ENCODE measurements around the gene TMEM151A. TPM values are rescaled to one million over a fixed set of nuclear protein-coding genes. Genes with fewer than 3 reads are reported as not detected.
A peak's percentile ranks its signal among the peaks of the same experiment; 100 is the strongest.

TMEM151A gene
- total RNA-seq, 6 donors from 2014 or later = 0.29 to 1.9 TPM; not detected in 4

DNA sequence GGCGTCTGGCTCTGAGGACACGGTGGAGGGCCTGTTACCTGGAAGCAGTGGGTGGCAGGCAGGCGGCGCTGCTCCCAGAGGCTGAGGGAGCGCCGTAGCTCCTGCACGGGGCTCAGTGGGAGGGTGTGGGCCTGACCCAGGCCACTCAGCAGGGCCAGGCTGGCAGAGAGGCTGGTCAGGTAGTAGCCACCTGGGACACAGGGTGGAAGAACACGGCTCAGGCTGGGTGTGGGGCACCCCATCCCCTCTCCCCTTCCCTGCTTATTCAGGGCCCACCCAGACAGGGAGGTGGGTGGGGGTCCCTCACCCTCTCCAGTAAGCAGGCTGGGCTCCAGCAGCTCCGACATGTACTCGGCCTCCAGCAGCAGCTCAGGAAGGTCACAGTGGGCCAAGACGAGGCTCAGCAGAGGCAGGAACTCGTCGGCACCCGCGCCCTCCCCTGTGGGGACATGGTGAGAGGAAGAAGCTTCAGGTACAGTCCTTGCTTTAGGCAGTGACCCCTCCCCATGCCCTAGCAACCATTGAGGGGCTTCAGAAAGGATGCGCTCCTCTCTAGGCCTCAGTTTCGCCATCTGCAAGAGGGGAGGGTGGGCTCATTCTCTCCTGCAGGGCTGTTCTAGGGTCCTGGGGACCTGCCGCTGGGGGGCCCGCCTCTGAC lies 41.7 kb downstream of the TMEM151A start:
- WGBS, 2 donors = 91 to 97% methylated on average over 8 to 19 of the region's 19 CpGs
- Histone ChIP-seq H3K4me1 (peaks cover 26 to 41% (median 36%) of the 10 kb centered on the region in 4 donors), H3K4me3 (no peak overlapping the region), H3K27me3 (no peaks in the 10 kb centered on the region), H3K9me3 (no peaks in the 10 kb centered on the region), H3K36me3 (peaks cover 0 to 45% (median 21%) of the 10 kb centered on the region in 4 donors), H3K27ac (no peak overlapping the region)
- TF ChIP-seq, protein P1, sequence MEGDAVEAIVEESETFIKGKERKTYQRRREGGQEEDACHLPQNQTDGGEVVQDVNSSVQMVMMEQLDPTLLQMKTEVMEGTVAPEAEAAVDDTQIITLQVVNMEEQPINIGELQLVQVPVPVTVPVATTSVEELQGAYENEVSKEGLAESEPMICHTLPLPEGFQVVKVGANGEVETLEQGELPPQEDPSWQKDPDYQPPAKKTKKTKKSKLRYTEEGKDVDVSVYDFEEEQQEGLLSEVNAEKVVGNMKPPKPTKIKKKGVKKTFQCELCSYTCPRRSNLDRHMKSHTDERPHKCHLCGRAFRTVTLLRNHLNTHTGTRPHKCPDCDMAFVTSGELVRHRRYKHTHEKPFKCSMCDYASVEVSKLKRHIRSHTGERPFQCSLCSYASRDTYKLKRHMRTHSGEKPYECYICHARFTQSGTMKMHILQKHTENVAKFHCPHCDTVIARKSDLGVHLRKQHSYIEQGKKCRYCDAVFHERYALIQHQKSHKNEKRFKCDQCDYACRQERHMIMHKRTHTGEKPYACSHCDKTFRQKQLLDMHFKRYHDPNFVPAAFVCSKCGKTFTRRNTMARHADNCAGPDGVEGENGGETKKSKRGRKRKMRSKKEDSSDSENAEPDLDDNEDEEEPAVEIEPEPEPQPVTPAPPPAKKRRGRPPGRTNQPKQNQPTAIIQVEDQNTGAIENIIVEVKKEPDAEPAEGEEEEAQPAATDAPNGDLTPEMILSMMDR (IDR thresholded peaks at IDR 0.05) = no peak
- no peak for TF ChIP-seq POLR2AphosphoS5 (IDR thresholded peaks at IDR 0.05)
- no peak for TF ChIP-seq POLR2A (IDR thresholded peaks at IDR 0.05)
- TF ChIP-seq EP300 (IDR thresholded peaks at IDR 0.05) = no peak
- ATAC-seq (ENCODE audit: low FRiP score in 2 of 2) (no peak), DNase-seq (peak in 1 of 2 donors; percentile 70)

DNA sequence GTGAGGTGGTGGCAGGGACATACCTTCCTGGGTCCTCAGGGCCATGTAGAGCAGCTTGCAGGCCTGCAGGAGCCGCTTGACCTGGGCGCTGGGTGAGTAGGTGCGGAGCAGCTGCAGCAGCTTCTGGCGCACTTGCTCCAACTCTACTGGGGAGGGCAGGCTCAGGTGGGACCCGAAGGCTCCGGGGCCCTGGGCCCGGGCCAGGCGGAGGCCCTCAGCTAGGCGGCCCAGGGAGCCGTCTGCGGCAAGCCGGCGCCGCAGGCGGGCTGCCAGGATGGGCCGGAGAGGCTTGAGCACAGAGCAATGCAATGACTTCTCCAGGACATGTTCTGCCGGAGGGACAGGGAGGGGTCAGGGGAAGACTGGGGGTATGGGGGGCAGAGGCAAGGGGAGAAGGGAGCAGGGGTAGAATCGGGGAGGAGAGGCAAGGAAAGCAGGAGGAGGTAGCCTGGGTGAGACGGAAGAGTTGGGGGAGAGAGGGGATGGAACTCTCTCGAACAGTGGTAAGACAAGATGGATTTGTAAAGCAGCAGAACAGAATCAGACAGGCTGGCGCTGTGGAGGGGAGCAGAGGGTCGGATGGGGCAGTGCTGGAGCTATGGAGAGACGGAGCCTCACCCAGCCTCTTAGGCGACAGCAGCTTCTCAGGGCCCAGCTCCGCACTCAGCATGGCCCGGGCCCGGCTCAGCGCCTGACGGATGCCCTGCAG lies 42.4 kb downstream of the TMEM151A start:
- 83 to 87% methylated on average over 9 to 25 of the region's 29 CpGs for WGBS, 2 donors
- Histone ChIP-seq H3K27me3 (no peaks in the 10 kb centered on the region), H3K4me1 (peaks cover 20 to 34% (median 29%) of the 10 kb centered on the region in 4 donors), H3K4me3 (no peak overlapping the region), H3K9me3 (no peaks in the 10 kb centered on the region), H3K36me3 (peaks cover 0 to 52% (median 26%) of the 10 kb centered on the region in 4 donors), H3K27ac (no peak overlapping the region)
- TF ChIP-seq POLR2AphosphoS5 (IDR thresholded peaks at IDR 0.05) (no peak), POLR2A (IDR thresholded peaks at IDR 0.05) (no peak), EP300 (IDR thresholded peaks at IDR 0.05) (no peak)
- TF ChIP-seq, protein P1 (IDR thresholded peaks at IDR 0.05) = no peak
- ATAC-seq (ENCODE audit: low FRiP score in 2 of 2) (no peak), DNase-seq (peak in 1 of 2 donors; percentile 79)

- ATAC-seq (ENCODE audit: low FRiP score in 2 of 2) = no peak
- TF ChIP-seq, protein P1 (IDR thresholded peaks at IDR 0.05) = no peak
- TF ChIP-seq POLR2A (IDR thresholded peaks at IDR 0.05) = no peak
- no peak for TF ChIP-seq POLR2AphosphoS5 (IDR thresholded peaks at IDR 0.05)
- TF ChIP-seq EP300 (IDR thresholded peaks at IDR 0.05) = no peak
- Histone ChIP-seq H3K4me1 (peaks cover 20 to 31% (median 26%) of the 10 kb centered on the region in 4 donors), H3K36me3 (peaks cover 2 to 59% (median 33%) of the 10 kb centered on the region in 4 donors), H3K4me3 (peak overlapping the region in 3 of 4 donors; percentile 62 to 72 (median 68)), H3K9me3 (no peaks in the 10 kb centered on the region), H3K27ac (peak overlapping the region; percentile 80 to 90 (median 84)), H3K27me3 (no peaks in the 10 kb centered on the region)
- WGBS, 2 donors = 79 to 80% methylated on average over 20 to 42 of the region's 42 CpGs
- DNase-seq = peak in 1 of 2 donors; percentile 83
These were observed 43.1 kb downstream of the TMEM151A start for GRCh38 chr11:66334605-66335442.

GRCh38 chr11:66335531-66336233 lies 44.0 kb downstream of the TMEM151A start:
- peak in 1 of 2 donors; percentile 88 for DNase-seq
- H3K4me3 ChIP-seq = peak overlapping the region; percentile 62 to 72 (median 68)
- H3K36me3 ChIP-seq = peaks cover 10 to 68% (median 42%) of the 10 kb centered on the region in 4 donors
- peaks cover 20 to 31% (median 26%) of the 10 kb centered on the region in 4 donors for H3K4me1 ChIP-seq
- TF ChIP-seq EP300 (IDR thresholded peaks at IDR 0.05) (no peak), POLR2AphosphoS5 (IDR thresholded peaks at IDR 0.05) (peak in 1 of 2 donors; percentile 13), POLR2A (IDR thresholded peaks at IDR 0.05) (no peak)
- TF ChIP-seq, protein P1 (IDR thresholded peaks at IDR 0.05) = no peak
- ATAC-seq (ENCODE audit: low FRiP score in 2 of 2) = peak in 1 of 2 donors; percentile 37
- WGBS, 2 donors = 18 to 27% methylated on average over 21 to 34 of the region's 35 CpGs
- H3K9me3 ChIP-seq = no peaks in the 10 kb centered on the region
- H3K27me3 ChIP-seq = no peaks in the 10 kb centered on the region
- peak overlapping the region; percentile 80 to 90 (median 84) for H3K27ac ChIP-seq
